GM19025 (cell line): ENCODE measurements around the gene RUNDC3A.
"Not testable (repeated sequence)": the region's sequence is repeated elsewhere in the genome, so short reads cannot be mapped to it uniquely, and the experiment has no call there.

ENCODE experiments used
- ATAC-seq: cut with Tn5 transposase; IDR thresholded peaks from one replicate; pipeline ENCODE4 v1.9.1; 2021; ENCODE audit warnings: mild to moderate bottlenecking, low read depth, moderate library complexity; ENCODE audit not compliant: unreplicated experiment

The RUNDC3A gene

GRCh38 chr17:44338702-44339101, 30.3 kb downstream of the RUNDC3A start:
- ATAC-seq: no peak

DNA sequence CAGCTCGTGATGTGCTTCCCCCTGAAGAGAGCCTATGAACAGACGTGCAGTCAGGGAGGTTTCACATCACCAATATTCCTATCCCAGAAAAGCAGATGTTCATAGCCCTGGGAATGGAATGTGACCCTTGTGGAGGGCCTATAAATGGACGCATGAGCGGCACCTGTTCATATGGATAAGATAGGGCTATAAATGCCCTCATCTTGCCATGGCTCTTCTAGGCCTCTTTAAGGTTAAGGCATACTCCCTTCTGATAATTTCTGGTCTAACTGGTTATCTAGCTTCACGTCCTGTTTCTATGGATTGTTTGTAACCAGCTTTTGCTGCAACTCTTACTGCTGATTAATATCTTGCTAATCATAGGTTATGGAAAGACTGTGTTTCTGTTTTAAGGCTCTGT, 32.2 kb downstream of the RUNDC3A start:
- ATAC-seq: not testable (repeated sequence)

DNA sequence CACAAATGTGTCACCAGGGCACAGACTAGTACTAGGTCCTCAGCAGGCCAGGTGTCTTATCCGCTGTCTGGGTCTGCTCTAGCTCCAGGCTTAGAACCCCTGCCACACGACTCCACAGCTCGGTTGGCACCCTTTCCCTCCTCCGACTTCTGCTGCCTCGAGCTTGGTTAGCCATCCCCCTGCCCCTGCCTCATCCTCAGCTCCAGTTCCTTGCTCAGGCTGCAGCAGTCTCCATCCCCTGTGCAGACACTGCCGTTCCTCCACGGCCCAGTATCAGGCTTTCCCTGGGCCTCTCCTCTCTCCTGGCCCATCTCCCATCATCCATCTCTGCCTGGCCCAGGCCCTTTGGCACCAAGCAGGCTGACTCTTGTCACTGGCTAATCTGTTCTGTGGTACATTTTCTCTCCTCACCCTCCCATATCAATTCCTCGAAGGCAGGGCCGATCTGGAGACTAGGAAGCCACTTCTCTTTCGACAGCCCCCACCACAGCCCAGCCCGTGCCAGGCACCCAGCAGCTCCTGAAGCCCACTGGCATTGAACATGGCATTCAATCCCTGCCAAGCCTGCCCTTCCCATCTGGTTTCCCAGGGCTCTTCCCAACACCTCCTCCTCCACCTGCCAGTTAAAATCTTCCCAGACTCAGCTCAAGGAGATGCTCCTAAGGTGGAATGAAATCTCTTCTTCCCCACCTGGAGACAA, 35.3 kb downstream of the RUNDC3A start:
- ATAC-seq: no peak

GRCh38 chr17:44344939-44345453, 36.6 kb downstream of the RUNDC3A start, which contains the start of gene GRN:
Gene GRN, plus strand, starts transcription at chr17:44345302. Its CDS starts 3,863 bp downstream, at chr17:44349165.
- peak; percentile 53 for ATAC-seq

GRCh38 chr17:44345454-44346026, 37.1 kb downstream of the RUNDC3A start:
- ATAC-seq: no peak

GRCh38 chr17:44346064-44346844, 37.9 kb downstream of the RUNDC3A start:
- ATAC-seq: no peak

- not testable (repeated sequence) for ATAC-seq
These were observed 39.0 kb downstream of the RUNDC3A start for GRCh38 chr17:44347206-44348055.

DNA sequence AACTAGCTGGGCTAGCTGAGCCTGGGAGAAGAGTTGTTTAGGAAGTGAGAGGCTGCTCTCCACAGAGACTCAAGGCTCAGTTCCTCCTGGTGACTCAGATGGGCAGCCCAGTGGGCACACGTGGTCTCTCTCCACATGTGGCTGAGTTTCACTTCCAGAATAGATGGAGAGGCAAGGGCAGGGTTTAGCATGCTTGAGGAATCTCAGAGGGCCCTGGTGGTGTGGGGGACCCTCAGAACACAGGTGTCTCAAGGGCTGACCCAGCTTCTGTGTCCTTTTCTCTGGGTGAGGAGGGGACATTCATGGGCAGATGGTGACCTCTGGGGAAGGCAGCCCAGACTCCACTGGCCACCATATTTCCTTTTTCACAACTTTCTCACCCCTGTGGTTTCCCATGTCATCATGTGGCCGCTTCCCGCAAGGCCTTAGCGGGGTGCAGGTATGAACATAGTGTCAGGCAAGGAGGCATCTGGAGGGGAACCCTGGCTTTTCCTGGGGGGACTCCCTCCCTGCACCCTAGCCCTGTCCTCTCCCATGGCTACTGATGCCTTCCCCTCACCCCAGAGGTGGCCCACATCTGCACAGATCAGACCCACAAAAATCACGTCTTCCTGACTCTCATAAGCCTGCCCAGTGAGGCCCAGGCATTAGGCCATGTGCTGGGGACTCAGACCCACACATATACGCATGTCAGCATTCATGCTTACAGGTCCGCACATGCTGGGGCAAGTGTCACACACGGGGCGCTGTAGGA, 40.0 kb downstream of the RUNDC3A start:
- ATAC-seq: no peak

DNA sequence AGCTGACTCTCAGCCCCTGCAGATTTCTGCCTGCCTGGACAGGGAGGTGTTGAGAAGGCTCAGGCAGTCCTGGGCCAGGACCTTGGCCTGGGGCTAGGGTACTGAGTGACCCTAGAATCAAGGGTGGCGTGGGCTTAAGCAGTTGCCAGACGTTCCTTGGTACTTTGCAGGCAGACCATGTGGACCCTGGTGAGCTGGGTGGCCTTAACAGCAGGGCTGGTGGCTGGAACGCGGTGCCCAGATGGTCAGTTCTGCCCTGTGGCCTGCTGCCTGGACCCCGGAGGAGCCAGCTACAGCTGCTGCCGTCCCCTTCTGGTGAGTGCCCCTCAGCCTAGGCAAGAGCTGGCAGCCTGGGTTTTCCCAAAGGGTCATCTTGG, 40.6 kb downstream of the RUNDC3A start:
- ATAC-seq: no peak

DNA sequence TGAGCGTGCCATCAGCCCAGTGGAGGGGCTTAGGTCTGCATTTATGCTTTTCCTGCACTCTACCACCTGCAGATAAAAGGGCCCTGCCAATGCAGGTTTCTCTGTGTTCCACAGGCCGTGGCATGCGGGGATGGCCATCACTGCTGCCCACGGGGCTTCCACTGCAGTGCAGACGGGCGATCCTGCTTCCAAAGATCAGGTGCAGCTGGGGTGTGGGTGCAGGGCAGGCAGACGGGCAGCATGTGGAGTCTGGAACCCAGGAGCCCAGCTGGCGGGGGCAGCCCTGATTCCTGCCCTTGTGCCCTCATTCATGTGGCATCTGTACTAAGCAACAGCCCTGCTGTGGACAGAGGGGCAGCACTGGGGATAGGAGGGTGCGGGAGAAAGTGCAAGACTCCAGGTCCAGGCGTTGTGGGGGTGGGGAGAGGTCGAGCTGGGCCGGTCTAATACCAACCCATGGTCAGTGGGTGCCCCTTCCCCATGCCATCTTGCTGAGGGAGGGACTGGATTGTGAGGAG, 41.2 kb downstream of the RUNDC3A start:
- no peak for ATAC-seq

GRCh38 chr17:44350733-44351226, 42.4 kb downstream of the RUNDC3A start:
- no peak for ATAC-seq

DNA sequence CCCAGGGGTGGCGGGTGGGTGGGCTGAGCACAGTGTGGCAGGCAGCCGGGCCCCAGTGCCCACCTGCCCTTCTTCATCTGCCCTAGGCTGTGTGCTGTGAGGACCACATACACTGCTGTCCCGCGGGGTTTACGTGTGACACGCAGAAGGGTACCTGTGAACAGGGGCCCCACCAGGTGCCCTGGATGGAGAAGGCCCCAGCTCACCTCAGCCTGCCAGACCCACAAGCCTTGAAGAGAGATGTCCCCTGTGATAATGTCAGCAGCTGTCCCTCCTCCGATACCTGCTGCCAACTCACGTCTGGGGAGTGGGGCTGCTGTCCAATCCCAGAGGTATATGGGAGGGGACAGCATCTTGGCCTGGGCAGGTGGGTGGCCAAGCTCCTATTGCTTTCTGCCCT, 43.1 kb downstream of the RUNDC3A start:
- no peak for ATAC-seq

GRCh38 chr17:44351961-44352827, 43.8 kb downstream of the RUNDC3A start:
- ATAC-seq: no peak

GRCh38 chr17:44352828-44353671, 44.6 kb downstream of the RUNDC3A start:
- no peak for ATAC-seq

- no peak for ATAC-seq
These were observed 45.4 kb downstream of the RUNDC3A start for GRCh38 chr17:44353672-44354331.

DNA sequence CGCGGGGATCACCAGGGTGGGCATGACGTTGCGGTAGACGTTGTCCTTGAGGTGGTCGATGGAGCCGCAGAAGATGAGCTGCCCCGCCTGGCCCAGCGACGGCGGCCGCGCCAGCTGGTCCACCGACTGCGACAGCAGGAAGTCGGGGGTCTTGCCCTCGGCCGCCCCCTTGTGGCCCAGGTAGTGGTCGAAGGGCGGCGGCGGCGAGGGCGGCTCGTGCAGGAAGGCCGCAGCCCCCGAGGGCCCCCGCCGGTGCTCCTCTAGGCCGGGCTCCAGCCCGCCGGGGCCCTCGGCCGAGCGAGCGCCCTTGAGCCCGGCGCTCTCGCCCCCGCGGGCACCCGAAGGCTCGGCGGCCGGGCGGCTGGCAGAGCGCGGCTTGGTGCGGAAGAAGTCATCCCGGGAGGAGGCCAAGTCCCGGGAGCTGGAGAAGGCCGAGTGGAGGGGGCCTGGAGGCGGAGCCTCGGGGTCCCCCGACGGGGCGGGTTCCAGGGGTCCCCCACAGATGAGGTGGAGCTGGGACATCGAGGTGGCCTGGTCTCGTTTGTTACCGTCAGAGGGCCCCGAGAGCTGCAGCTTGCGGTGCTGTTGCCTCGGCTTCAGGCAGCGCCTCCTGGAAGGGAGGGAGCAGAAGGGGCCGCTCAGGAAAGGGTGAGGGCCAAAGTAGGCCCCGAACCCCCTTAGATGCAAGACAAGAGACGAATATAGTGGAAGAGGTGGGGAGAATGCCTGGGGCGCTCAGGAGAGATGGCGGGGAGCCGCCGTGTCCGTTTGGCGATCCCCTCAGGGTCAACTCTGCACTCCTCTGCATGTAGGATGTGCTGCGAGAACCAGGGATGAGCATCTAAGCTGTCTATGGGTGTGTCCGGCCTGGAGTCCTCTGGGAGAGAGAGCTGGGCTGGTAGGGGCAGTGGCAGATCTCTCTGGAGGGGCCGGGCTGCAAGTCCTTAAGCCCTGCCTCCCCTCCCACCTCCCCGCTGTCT, 46.5 kb downstream of the RUNDC3A start:
- no peak for ATAC-seq
